ENCODE results near the gene GPI.

DNA sequence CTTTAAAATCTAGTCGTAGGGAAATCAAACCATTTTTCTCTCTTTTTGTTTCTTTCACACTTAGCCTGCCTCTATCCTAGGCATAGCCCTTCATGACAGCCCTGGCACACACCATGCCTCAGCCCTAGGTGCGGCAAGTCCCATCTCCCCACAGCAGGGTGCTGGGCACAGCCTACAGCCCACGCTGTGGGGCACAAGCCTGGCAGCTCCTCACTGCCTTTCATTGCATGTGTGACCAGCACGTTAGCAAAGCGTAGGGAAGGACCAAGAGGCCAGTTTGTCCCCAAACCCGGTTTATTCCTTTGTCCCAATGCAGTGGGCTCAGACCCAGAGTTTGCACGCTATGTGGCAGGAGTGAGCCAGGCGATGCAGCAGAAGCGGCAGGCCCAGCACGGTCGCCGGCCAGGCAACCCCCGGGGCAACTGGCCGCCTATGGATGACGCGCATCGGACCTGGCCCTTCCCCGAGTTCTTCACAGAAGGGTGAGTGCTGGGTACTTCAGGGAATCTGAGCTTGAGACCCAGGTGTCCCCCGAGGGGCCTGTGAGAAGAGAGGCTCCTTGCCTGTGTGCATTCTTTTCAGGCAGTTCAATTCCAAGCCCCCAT is 17.3 kb upstream of the GPI start:
- TF ChIP-seq POLR2AphosphoS5 (IDR thresholded peaks at IDR 0.05; ENCODE audit: low read depth, low read length) = no peak
- TF ChIP-seq POLR2A (IDR thresholded peaks at IDR 0.05; ENCODE audit: low read depth, low read length) = no peak
- TF ChIP-seq TAF1 (IDR thresholded peaks at IDR 0.05; ENCODE audit: low read depth, low read length) = no peak
- TF ChIP-seq SPI1 (IDR thresholded peaks at IDR 0.05; ENCODE audit: low read depth, low read length) = no peak

Data from GM12891 (cell line).